ENCODE measurements around the gene ZNF853. TPM values are rescaled to one million over a fixed set of nuclear protein-coding genes. Genes with fewer than 3 reads are reported as not detected.
A peak's percentile ranks its signal among the peaks of the same experiment; 100 is the strongest.

ZNF853 gene
- total RNA-seq: 1 to 10 TPM; 1.6 to 4.6 (median 3.7) TPM

DNA sequence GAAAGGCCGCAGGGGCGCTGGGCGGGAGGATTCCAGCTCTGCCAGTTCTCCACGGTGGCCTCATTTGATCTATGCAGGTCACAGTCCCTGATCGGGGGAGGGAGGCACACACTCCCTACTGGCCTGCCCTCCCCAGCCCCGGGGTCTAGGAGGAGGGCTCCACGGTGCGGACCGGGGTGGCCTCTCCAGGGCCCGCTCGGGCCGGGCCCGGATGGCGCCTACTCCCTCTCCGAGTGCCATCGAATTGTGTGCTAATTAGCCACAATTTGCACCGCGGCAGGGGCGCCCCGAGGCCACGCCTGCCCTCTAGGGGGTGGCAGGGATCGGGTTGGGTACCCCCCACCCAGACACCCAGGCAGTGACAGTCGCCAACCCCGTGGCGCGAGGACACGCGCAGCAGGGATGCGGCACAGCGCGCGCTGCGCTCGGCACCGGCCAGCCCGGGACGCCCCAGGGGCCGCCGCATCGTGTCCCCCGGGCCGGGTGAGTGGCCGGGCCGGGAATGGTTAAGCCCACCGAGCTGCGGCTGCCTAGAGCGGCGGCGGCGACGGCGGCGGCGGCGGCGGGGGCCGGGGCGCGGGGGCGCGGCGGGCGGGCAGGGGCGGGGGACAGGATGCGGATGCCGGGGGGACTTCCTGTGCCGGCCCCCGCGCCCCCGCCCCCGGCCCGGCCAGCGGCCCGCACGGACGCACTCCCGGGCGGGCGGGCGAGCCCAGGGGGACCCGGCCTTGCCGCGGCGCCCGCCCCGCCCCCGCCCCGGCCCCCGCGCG, at the start of gene ZNF853:
TSS of gene ZNF853 (plus strand) at position 658 of the 770 bp plus-strand sequence. CDS start 565 bp downstream, outside the sequence.
- peaks cover 12% of the 10 kb centered on the region for H3K4me1 ChIP-seq
- peaks cover 5% of the 10 kb centered on the region for H3K36me3 ChIP-seq
- 25% methylated on average over 8 of the region's 91 CpGs for WGBS
- no peaks in the 10 kb centered on the region for H3K9me3 ChIP-seq
- H3K27ac ChIP-seq: no peak within 1 kb of the TSS
- TF ChIP-seq POLR2A (IDR thresholded peaks at IDR 0.05) (no peak), POLR2AphosphoS5 (IDR thresholded peaks at IDR 0.05) (no peak), EP300 (IDR thresholded peaks at IDR 0.05) (no peak)
- TF ChIP-seq, protein P1, sequence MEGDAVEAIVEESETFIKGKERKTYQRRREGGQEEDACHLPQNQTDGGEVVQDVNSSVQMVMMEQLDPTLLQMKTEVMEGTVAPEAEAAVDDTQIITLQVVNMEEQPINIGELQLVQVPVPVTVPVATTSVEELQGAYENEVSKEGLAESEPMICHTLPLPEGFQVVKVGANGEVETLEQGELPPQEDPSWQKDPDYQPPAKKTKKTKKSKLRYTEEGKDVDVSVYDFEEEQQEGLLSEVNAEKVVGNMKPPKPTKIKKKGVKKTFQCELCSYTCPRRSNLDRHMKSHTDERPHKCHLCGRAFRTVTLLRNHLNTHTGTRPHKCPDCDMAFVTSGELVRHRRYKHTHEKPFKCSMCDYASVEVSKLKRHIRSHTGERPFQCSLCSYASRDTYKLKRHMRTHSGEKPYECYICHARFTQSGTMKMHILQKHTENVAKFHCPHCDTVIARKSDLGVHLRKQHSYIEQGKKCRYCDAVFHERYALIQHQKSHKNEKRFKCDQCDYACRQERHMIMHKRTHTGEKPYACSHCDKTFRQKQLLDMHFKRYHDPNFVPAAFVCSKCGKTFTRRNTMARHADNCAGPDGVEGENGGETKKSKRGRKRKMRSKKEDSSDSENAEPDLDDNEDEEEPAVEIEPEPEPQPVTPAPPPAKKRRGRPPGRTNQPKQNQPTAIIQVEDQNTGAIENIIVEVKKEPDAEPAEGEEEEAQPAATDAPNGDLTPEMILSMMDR (IDR thresholded peaks at IDR 0.05): no peak
- peaks cover 6% of the 10 kb centered on the region for H3K27me3 ChIP-seq
- no peak for DNase-seq (ENCODE audit: low spot score in 2 of 2)
- peak within 1 kb of the TSS; percentile 78 for H3K4me3 ChIP-seq

DNA sequence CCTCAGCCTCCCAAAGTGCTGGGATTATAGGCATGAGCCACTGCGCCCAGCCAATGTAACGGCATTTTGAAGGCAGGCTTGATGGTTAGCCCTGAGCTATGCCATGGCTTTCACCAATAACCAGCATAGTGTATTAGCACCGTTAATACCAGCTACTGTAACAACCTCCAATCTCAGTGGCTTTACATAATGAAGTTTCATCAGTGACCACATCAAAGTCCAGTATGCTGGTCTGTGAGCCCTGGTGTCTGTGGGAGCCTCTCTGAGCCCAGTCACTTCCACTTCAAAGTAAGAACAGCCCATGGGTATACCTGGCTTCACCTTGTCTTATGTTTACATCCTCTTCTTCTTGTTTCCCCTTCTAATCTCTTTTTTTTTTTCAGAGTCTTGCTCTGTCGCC, 49.8 kb upstream of the ZNF853 start:
- 90% methylated on average over 4 of the region's 4 CpGs for WGBS
- no peaks in the 10 kb centered on the region for H3K27me3 ChIP-seq
- DNase-seq (ENCODE audit: low spot score in 2 of 2): no peak

DNA sequence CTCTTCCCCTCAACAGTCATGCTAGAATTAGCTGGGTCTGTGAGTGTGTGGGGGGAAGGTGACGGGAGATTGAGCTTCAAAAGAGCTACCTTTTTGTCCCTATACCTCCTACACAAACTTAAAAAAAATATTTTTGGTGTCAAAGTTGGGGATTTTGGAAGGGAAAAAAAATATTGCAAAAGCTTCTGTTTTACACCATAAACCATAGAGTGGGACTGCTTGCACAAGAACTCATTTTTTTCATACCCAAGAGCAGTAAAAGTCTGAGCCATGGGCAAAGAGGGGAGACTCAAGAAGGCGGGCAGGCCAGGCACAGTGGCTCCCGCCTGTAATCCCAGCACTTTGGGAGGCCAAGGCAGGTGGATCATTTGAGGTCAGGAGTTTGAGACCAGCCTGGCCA, 47.5 kb upstream of the ZNF853 start:
- H3K4me3 ChIP-seq: no peak overlapping the region
- no peaks in the 10 kb centered on the region for H3K27me3 ChIP-seq
- no peak for TF ChIP-seq POLR2AphosphoS5 (IDR thresholded peaks at IDR 0.05)
- TF ChIP-seq POLR2A (IDR thresholded peaks at IDR 0.05): no peak
- no peak for TF ChIP-seq EP300 (IDR thresholded peaks at IDR 0.05)
- TF ChIP-seq, protein P1 (IDR thresholded peaks at IDR 0.05): no peak
- H3K9me3 ChIP-seq: no peaks in the 10 kb centered on the region
- no peaks in the 10 kb centered on the region for H3K4me1 ChIP-seq
- no peak overlapping the region for H3K27ac ChIP-seq
- 71% methylated on average over 3 of the region's 3 CpGs for WGBS
- no peaks in the 10 kb centered on the region for H3K36me3 ChIP-seq
- no peak for DNase-seq (ENCODE audit: low spot score in 2 of 2)

More for the DNA sequence above, 49.8 kb upstream of the ZNF853 start:
- TF ChIP-seq, protein P1 (IDR thresholded peaks at IDR 0.05): no peak
- TF ChIP-seq POLR2A (IDR thresholded peaks at IDR 0.05) (no peak), POLR2AphosphoS5 (IDR thresholded peaks at IDR 0.05) (no peak), EP300 (IDR thresholded peaks at IDR 0.05) (no peak)
- H3K9me3 ChIP-seq: no peaks in the 10 kb centered on the region
- no peak overlapping the region for H3K27ac ChIP-seq
- H3K36me3 ChIP-seq: no peaks in the 10 kb centered on the region
- H3K4me1 ChIP-seq: no peaks in the 10 kb centered on the region
- no peak overlapping the region for H3K4me3 ChIP-seq

- Histone ChIP-seq H3K27ac (no peak overlapping the region), H3K4me1 (no peaks in the 10 kb centered on the region), H3K9me3 (no peaks in the 10 kb centered on the region), H3K36me3 (no peaks in the 10 kb centered on the region), H3K27me3 (no peaks in the 10 kb centered on the region), H3K4me3 (no peak overlapping the region)
- no peak for DNase-seq (ENCODE audit: low spot score in 2 of 2)
- WGBS: 53% methylated on average over 7 of the region's 7 CpGs
- TF ChIP-seq POLR2A (IDR thresholded peaks at IDR 0.05): no peak
Measured at GRCh38 chr7:6571160-6571779, 44.1 kb upstream of the ZNF853 start.

DNA sequence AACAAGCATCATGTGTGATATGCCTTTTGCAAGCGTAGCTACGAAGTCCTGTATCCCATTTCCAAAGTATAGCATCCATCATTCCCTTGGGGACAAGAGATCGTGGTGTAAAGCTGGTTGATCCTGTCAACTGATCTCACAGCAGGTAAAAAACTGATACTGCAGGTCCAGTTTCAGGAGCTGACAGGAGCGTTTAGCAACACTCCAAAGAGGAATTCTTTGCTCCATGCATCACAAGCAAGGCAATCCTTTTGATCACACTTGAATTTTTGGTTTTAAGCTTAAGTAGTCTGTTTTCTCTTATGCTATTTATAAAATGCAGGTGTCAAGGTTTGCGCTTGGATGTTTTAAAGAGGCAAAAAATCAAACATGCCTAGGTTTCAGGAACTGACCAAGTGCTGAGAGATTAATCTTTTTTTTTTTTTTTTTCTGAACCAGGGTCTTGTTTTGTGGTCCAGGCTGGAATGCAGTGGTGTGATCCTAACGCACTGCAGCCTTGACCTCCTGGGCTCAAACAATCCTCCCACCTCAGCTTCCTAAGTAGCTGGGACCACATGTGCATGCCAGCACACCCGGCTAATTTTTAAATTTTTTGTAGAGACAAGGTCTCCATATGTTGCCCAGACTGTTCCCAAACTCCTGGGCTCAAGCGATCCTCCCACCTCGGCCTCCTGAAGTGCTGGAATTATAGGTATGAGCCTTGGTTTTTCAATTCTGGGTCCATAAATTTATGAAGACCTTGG, 40.0 kb upstream of the ZNF853 start:
- Histone ChIP-seq H3K36me3 (no peaks in the 10 kb centered on the region), H3K4me1 (peaks cover 8% of the 10 kb centered on the region), H3K4me3 (no peak overlapping the region), H3K27me3 (no peaks in the 10 kb centered on the region), H3K27ac (no peak overlapping the region), H3K9me3 (no peaks in the 10 kb centered on the region)
- TF ChIP-seq EP300 (IDR thresholded peaks at IDR 0.05) (no peak), POLR2A (IDR thresholded peaks at IDR 0.05) (no peak), POLR2AphosphoS5 (IDR thresholded peaks at IDR 0.05) (no peak)
- TF ChIP-seq, protein P1 (IDR thresholded peaks at IDR 0.05): no peak
- 58% methylated on average over 9 of the region's 9 CpGs for WGBS
- DNase-seq (ENCODE audit: low spot score in 2 of 2): no peak

Data from suprapubic skin (tissue), 4 donors.